Superior temporal gyrus (tissue), 1 donor: ENCODE measurements around the gene LDHAL6B.
A peak's percentile ranks its signal among the peaks of the same experiment; 100 is the strongest.

ENCODE experiments used
- DNase-seq: peaks from one replicate; pipeline ENCODE4 v3.0.0-alpha.2; 2016; ENCODE audit errors: extremely low spot score

The LDHAL6B gene

DNA sequence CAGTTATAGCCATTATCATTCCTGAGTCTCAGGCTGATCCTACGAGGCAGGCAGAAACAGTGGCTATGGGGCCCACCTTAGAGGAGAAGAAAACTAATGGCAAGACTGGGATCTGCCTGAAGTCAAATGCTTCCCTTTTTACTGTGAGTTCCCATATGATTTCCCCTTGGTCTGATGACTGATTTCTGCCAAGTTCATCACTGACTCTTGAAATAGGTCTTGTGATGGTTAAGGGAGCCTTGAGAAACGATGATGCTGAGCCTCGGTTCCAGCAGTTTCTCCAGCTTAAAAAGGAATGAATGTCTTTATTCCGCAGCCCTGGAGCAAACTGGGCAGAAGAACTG is 29.4 kb upstream of the LDHAL6B start:
- peak; percentile 73 for DNase-seq

DNA sequence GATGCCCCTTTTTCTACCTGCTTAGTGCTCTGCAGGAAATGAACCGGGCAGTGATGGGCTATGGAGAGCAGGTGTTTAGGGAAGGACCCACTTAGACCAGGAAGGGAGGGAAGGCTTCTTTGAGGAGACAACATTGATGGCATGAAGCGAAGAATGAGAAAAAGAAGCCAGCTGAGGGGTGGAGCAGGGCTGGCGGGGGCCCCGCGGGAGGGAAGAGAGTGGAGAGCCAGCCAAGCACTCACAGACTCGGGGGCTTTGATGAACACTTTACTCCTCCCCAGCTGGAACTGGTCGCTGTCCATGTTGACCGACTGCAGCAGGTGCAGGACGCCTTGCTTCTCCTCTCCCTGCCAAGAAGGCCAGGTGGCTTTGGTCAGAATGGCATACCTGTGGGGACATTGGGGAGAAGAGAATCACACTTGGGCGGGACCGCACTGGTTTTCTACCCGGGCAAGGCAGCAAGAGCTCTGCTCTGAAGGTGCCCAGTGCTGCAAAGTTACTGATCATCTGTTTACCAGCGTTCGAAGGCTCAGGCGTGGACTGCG is 28.4 kb upstream of the LDHAL6B start:
- no peak for DNase-seq

DNA sequence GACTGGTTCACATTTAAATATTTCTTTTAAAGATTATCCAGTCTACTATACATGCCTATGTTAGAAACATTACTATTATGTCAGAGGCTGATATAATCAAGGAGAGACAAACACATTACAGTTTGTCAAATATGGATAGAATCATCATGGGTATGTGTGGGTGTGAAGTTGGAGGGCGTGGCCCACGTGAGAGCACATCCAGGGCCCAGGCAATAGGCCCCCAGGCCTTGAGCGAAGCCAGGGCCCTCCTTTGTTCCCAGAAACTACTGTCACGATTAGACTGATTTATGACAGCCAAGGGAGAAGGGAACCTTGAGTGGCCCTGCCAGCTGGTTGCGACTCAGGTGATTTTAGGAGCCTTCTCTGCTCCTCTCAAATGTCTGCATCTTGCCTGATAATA is 26.9 kb upstream of the LDHAL6B start:
- no peak for DNase-seq

DNA sequence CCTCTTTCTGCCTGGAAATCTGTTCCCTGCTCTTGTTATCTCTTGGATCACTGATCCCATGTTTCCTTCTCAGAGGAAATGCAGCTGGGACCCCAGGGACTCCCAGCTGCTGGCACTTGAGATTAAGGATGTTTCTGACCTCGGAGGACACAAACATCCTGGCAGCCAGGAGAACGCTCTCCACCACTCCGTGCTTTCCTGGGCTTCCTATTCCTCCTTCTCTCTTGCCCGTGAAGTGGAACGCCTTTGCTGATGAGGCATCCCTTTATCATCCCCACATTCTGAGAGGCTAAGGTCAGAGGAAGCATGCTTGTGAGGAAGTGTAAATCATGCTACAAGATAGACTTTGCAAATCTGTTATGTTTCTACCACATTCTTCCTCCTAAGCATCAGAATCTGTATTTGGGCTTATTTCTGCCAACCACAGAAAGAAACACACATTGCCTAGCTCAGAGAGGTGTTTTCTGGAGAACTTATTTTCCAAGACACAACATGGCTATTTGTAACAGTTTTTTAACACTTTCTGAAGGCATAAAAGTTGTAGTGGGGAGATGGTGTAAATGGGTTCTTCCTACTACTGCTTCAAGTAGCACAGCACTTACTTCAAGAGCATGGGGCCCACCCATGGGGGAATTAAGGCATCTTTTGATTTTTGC is 25.6 kb upstream of the LDHAL6B start:
- no peak for DNase-seq

DNA sequence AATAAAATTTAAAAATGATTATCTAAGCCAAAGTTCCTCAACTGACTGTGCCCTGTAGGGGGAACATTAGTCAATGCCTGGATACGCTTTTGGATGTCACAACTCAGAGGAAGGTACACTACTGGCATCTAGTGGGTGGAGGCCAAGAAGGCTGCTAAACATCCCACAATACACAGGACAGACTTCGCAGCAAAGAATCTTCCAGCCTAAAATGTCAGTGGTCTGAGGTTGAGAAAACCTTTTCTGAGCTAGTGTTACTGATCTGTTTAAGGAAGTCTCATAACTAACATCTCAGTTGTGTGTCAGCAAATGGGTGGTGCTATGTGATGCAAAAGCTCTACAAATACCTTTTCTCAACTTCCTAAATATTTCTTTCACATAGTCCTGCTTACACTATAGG is 20.9 kb upstream of the LDHAL6B start:
- DNase-seq, result no peak

DNA sequence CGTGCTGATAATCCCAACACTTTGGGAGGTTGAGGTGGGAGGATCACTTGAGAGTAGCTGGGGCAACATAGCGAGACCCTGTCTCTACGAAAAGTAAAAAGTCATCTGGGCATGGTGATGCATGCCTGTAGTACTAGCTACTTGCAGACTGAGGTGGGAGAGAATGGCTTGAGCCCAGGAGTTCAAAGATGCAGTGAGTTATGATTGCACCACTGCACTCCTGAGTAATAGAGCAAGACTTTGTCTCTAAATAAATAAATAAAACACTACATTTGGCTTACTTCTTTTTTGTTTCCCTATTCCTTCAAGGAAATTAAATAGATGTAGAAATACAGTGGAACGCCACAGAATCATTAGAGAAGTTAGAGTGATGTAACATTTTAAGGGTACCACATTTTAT is 20.1 kb upstream of the LDHAL6B start:
- DNase-seq, result no peak

DNA sequence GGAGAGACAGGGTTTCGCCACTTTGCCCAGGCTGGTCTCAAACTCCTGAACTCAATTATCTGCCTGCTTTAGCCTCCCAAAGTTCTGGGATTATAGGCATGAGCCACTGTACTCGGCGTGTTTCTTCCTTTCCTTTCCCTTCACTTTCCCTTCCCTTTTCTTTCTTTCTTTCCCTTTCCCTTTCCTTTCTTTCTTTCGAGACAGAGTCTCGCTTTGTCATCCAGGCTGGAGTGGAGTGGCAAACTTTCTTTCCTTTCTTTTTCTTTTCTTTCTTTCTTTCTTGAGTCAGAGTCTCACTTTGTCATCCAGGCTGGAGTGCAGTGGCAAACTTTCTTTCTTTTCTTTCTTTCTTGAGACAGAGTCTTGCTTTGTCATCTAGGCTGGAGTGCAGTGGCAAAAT is 17.4 kb upstream of the LDHAL6B start:
- no peak for DNase-seq

DNA sequence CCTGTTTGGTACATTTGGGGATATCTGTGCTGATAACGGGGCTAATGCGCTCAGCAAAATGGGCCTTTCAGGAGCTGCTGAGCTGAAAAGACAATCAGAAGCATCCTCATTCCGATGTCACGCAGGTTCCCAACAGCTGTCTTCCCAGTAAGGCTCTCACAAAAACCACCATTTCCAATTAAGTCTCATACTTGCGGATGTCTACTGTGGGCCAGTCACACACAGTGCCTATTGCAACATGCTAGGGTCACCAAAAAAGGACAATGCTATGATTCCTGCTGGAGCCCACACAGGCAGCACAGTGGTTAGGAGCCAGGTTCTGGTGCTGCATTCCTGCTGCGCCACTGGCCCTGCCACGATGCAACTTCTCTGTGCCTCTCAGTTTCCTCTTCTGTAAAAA is 16.4 kb upstream of the LDHAL6B start:
- no peak for DNase-seq

DNA sequence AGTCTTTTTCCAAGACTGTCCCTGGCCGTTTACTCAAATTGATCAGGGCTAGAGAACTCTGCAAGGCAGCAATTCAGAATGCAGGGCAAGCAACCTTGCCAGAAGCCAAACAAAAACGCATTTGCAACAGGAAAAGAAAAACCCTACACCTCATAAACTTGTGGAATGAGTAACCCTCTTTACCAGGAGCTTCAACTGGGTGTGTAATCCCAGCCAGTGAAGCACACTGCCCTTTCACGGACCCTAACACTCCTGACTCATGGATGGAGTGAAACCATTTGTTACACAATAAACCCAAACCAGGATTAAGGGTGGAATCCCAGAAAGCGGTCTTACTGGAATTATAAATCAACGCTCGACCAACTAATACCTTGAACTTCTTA is 14.8 kb upstream of the LDHAL6B start:
- no peak for DNase-seq

DNA sequence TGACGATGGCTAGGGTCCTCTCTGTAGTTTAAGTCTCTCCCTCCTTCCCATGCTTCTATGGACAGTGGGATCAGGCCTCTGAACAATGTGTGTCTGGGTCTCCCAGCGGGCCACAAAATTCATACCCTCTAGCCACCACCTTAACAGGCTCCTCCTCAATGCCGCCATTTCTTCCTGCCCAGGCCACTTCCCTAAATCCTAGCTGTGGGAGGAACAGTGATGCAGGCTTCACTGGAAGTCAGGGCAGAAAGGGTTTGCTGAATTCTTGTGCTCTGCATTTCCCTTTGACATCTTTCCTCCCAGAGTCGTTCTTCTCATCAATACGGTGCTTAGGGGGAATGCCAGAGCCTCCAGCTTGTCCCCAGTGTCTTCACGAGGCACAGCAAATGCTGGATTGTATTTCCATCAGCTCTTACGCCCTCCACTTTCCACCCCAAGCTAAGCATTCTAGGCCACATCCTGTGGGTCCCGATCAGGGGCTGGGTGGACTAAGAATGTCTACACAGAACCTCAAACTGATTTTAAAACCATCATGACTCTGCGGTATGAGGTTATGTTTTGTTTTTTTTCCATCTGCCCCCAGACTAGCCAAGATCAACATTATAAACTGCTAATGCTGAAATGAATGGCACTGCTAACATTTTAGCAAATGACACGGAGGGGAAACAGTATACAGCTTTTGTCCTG is 11.9 kb upstream of the LDHAL6B start:
- DNase-seq, result no peak

DNA sequence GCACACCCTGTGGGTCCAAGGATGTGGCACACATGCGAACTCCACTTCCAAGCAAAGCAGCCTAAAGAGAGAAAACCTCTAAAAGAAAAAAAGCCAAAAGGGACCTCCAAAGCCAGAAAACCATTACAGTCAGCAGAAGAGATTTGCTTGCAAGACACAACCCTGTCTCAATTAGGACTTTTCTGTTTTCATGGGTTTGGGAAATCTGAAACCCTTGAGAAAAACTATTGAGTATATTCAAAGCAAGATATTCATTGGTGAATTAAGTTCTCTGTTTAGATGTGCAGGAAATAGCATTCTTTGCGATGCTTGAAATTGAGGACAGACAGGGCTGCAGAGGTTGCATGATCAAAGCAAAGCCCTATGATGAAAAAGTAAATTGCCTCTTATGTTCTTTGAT is 10.2 kb upstream of the LDHAL6B start:
- no peak for DNase-seq

DNA sequence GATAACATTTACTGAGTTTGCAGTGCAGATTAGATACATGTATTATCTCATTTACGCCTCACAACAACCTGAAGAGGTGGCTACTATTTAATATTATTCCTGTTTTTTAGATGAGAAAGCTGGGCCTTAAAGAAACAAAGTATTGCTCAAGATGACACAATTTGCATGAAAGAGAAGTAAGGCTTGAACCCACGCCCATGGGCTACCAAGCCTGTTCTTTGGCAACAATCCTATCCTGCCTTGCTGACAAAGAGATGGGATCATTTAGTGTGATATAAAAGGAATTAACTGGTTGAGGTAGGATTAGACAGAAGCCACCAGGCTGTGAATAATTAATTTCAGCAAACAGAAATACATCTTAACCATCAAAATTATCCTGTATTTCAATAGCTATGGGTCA is 9.2 kb upstream of the LDHAL6B start:
- no peak for DNase-seq

DNA sequence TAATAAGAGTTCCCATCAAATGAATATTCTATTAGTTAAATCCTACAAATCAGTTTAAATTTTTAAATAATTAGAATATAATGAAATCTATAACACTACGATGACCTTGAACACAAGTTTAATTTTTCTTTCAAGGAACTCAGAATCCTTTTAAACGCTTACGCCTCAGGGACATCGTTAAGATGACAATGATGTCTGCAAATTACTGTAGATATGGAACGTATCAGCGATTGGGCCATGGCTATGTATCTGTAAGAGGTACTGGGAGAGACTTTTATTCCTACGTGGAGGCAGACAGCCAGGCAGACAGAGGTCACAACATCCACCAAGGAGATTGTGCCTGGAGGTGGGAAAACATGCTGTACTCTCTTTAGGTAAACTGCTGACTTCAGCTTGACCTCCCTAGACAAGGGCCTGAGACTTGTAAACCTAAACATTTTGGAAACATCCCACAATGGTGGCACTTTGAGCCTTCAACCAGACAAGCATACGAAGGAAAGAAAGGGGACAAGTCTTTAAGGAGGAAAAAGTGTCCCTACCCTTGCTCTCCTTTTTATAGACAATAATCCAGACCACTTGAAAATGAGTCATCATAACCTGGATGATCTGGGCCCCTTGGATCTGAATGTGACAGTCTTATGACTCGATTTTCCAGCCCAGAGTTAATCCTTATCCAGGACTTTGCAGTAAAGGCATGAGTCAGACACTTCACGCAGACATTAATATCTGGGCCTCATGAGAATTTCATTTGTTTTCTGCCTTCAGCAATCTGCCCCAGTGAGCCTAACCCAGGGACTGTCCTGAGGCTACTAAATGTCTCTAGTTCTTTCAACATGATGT is 6.8 kb upstream of the LDHAL6B start:
- no peak for DNase-seq

DNA sequence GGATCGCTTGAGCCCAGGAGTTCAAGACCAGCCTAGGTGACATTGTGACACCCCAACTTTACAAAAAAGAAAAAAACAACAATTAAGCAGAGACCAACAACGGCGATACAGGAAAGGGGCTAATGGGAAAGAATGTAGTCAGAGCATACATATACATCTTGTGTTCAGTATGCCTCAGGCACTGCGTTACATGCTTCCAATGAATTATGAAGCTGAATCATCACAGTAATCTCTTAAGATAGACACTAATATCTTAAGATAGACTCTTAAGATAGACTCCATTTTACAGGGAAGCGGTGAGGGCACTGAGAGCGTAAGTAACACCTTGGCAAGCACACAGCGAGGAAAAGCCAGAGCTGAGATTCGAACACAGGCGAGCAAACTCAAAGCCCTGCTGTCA is 6.1 kb upstream of the LDHAL6B start:
- no peak for DNase-seq

DNA sequence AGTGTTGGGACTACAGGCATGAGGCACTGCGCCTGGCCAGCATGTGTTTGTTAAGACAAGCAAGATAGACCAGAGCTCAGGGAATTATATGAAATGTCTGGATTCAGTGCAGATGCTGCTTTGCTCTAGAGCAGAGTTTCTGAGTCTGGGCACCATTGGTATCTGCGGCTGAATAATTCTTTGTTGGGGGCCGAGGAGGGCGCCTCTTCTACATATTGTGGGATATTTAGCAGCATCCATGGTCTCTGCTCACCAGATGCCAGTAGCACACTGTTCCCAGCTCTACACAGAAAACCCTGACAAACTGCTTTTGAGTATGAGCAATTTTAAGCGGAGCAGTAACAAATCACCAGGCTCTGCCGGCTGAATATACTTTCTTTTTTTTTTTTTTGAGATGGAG is 3.6 kb upstream of the LDHAL6B start:
- DNase-seq, result peak; percentile 57

DNA sequence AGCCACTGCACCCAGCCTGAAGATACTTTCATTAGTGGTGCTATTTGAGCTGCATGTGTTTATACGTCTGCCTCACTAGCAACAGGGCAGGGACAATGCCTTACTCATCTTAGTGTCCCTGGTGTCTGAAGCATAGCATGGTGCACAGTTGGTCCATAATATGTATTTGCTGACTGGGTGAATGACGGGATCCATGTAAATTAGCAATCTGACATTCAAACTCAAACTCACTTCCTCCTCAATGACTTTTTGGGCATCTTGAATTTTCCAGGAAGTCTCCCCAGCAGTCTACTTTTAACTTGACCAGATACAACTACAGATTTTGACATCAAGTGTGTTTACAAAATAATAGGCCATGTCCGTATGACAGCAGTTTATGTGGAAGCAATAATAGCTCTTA is 3.0 kb upstream of the LDHAL6B start:
- no peak for DNase-seq

DNA sequence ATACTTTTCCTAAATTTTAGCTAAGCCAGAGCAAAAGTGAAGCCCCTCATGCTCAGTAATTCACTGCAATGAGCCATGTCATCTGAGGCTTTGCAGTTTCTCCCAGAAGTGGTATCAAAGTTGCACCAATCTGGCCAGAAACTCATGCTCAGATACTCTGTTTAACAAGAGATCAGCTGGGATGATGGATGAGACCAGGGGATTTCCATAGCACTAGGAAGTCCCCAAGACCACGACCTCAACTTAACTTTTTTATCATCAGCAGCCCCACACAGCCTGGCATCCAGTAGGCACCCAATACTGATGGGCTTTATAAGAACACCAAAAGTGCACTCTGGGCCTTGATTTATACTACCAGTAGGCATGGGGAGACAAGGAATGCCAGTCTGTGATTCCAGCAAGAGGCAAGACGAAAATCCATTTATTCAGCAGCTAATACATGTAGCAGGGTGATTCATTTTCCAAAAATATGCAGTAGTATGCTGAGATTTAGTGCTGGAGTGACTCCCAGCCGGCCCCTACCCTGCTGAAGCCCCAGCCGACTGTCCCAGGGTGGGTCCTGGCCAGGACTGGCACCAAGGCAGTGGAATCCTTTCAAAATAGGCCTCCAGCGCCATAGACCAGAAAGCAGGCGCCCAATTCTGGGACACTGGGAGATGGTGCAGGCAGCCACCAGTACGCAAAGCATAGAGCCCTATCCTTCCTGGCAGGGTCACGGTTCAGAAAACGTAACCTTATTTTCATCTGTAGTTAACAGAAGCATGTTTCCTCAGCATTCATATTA is 612 bp upstream of the LDHAL6B start:
- DNase-seq, result no peak

DNA sequence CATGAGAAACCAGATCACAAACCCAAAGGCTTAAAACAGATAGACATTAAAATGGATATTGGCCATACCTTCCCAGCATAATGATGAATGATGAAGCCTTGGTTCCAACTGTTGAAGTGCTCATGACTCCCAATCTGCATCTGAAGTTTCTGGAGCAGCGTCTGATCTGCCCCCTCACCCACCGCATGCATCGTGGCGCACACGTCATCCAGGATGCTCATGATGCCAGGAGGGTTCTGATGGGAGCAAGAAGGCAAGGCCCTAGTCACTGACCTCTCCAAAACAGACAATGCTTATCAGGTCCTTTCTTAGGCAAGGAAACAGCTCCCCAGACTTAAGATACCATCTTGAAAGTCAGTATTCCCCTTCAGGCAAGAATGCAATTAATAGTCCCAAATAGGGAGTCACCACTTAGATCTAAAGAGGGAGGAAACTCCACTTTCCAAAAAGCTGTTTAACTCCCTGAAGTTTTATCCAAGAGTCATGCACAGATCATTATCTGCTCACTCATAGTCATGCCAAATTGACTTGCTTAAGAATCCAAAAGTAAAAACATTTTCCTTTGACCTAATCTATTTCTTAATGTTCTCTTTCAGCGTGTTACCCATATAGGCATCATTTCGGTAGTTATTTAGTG is 2.1 kb downstream of the LDHAL6B start:
- no peak for DNase-seq

DNA sequence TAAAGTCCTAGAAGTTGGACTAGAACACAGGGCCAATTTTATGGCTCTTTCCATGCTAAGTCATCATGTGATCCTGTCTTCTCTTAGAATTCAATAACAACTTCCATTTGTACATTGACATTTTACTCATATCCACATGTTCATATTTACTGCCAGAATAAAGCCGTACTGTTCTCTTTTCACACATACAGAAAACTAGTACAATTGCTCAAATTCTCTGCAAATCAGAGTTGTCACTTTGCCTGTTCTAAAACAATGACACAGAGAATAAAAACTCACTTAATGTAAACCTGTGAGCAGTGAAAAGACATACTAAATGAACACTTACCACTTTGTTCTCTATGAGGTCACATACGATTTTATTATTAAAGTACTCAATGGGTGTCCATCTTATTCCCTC is 3.5 kb downstream of the LDHAL6B start:
- DNase-seq, result no peak

DNA sequence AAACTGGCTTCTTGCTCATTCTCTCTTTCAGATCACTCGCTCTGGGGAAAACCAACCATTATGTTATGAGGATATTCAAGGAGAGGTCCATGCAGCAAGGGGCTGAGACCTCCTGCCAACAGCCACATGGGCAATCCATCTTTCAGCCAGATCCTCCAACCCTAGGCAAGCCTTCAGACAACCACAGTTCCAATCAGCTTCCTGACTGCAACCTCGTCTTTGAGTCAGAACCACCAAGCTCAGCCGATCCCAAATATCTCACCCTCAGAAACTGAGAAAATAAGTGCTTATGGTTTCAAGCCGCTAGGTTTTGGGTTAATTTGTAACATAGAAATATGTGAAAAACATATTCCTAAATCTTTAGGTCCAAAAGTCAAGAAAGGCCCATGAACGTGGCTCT is 10.3 kb downstream of the LDHAL6B start:
- DNase-seq, result no peak

DNA sequence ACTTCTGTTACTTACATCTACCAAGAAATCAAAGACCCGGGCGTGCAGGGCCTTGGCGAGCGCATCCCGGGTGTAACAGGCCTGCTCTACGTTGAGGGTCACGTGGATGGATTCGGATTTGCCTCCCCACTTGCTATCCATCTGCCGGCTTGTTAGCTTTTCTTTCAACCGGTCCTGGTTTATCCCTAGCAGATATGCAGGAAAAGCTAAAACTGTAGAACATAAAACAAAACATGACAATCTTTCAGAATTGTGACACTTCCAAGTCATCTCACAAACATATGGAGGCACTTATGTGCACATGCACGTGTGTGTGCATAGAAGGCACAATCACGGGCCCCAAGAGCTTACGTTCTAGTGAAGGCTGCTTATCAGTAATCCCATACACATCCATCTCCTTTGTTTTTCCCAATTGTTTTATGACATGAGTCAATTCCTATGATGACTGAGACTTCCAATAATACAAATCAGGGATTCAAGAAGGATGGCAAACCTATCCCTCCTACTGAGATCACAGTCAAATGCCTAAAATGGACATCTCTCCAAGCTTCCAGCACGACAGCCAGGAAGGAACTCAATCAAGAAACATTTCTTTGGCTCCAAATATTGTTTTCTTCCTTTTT is 11.3 kb downstream of the LDHAL6B start:
- peak; percentile 33 for DNase-seq
